Stimulated activated CD4-positive, alpha-beta T cell treated with anti-CD3 and anti-CD28 coated beads, Interleukin-2, amount 100 ng/mL, for 48 hours (primary cell): ENCODE results near the gene PDZRN3.

Source experiments
- DNase-seq, 2 donors: peaks; one replicate each; pipeline ENCODE4 v3.0.0-alpha.2; 2020

Gene PDZRN3

GRCh38 chr3:73379465-73379864 is 245.3 kb downstream of the PDZRN3 start:
- DNase-seq = no peak

GRCh38 chr3:73378207-73378606 is 246.5 kb downstream of the PDZRN3 start:
- no peak for DNase-seq

- DNase-seq = no peak
These were observed 258.9 kb downstream of the PDZRN3 start for GRCh38 chr3:73365756-73366397.

- no peak for DNase-seq
These were observed 260.2 kb downstream of the PDZRN3 start for GRCh38 chr3:73364517-73364916.

GRCh38 chr3:73363093-73363492 is 261.6 kb downstream of the PDZRN3 start:
- DNase-seq = no peak

GRCh38 chr3:73361591-73361990 is 263.1 kb downstream of the PDZRN3 start:
- DNase-seq = no peak

- no peak for DNase-seq
These were observed 271.0 kb downstream of the PDZRN3 start for GRCh38 chr3:73353649-73354217.

- DNase-seq = no peak
These were observed 271.7 kb downstream of the PDZRN3 start for GRCh38 chr3:73352841-73353645.

- no peak for DNase-seq
These were observed 273.2 kb downstream of the PDZRN3 start for GRCh38 chr3:73351423-73352071.

GRCh38 chr3:73350996-73351395 is 273.7 kb downstream of the PDZRN3 start:
- no peak for DNase-seq

- DNase-seq = no peak
These were observed 275.1 kb downstream of the PDZRN3 start for GRCh38 chr3:73349657-73350056.

- DNase-seq = no peak
These were observed 282.7 kb downstream of the PDZRN3 start for GRCh38 chr3:73342077-73342476.

GRCh38 chr3:73341272-73341935 is 283.3 kb downstream of the PDZRN3 start:
- no peak for DNase-seq

- DNase-seq = no peak
These were observed 292.2 kb downstream of the PDZRN3 start for GRCh38 chr3:73332558-73332957.
